Liver (tissue), 3 donors: Measurements from ENCODE around the gene LPA.

Source experiments
- RAD21 ChIP-seq, 2 donors: IDR thresholded peaks; 2 replicates each; pipeline ENCODE4 v1.6.1; 2016; ENCODE audit warnings: antibody characterized with exemption in 2 of 2, mild to moderate bottlenecking in 2 of 2
- REST ChIP-seq: IDR thresholded peaks from 2 replicates; pipeline ENCODE4 v1.6.1; 2016; ENCODE audit warnings: antibody characterized with exemption, mild to moderate bottlenecking
- RXRA ChIP-seq, 2 donors: IDR thresholded peaks; 2 replicates each; pipeline ENCODE4 v1.6.1; 2017 to 2018; ENCODE audit warnings: antibody characterized with exemption in 2 of 2, mild to moderate bottlenecking in 1 of 2
- SP1 ChIP-seq: IDR thresholded peaks from 2 replicates; pipeline ENCODE4 v1.6.1; 2018; ENCODE audit warnings: antibody characterized with exemption, mild to moderate bottlenecking
- TF ChIP-seq, protein P1 (sequence below): fragments of 150-350 bp; IDR thresholded peaks from 2 replicates; pipeline ENCODE4 v1.5.1; 2017; ENCODE audit warnings: improper control_type of control experiment, low read depth, low read length; ENCODE audit not compliant: missing input control
- donor health status: healthy.
- donor health status: healthy.

DNA sequence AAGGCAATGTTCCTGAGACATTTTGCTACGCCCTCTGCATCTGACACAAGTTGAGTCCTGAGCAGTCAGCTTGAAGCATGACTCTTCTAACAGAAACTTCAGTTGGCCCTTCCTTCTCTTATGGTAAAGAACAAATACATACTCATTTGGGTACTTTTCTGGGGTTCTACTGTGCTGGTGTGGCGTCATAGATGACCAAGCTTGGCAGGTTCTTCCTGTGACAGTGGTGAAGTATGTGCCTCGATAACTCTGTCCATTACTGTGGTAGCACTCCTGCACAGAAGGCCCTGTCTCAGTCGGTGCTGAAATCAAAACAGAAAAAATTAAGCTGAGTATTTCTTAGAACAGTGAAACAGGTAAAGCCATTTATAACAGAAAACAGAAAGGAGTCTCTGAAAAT, 163.4 kb downstream of the LPA start:
- TF ChIP-seq, protein P1, sequence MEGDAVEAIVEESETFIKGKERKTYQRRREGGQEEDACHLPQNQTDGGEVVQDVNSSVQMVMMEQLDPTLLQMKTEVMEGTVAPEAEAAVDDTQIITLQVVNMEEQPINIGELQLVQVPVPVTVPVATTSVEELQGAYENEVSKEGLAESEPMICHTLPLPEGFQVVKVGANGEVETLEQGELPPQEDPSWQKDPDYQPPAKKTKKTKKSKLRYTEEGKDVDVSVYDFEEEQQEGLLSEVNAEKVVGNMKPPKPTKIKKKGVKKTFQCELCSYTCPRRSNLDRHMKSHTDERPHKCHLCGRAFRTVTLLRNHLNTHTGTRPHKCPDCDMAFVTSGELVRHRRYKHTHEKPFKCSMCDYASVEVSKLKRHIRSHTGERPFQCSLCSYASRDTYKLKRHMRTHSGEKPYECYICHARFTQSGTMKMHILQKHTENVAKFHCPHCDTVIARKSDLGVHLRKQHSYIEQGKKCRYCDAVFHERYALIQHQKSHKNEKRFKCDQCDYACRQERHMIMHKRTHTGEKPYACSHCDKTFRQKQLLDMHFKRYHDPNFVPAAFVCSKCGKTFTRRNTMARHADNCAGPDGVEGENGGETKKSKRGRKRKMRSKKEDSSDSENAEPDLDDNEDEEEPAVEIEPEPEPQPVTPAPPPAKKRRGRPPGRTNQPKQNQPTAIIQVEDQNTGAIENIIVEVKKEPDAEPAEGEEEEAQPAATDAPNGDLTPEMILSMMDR: no peak
- TF ChIP-seq SP1: no peak
- TF ChIP-seq RAD21 (IDR thresholded peaks at IDR 0.05): no peak
- TF ChIP-seq RXRA (IDR thresholded peaks at IDR 0.05): no peak
- no peak for TF ChIP-seq REST
